HepG2 (cell line): ENCODE measurements around the gene HPCAL1. TPM values are rescaled to one million over a fixed set of nuclear protein-coding genes. Genes with fewer than 3 reads are reported as not detected.

Source experiments
- ATAC-seq: fragments of 200-7000 bp; cut with Tn5 transposase; 3 replicates; pipeline ENCODE4 v1.9.1; 2020; ENCODE audit warnings: mild to moderate bottlenecking, moderate library complexity
- BruUV-seq: library from RNA; stranded (reverse); fragments of 400-500 nt; replicated peaks from 2 replicates; lab custom pipeline; 2021; lab: Mats Ljungman, UMichigan
- CTCF ChIA-PET: fragments of 300-600 bp; formaldehyde crosslinking; extraction: SDS; loops from one replicate; lab custom pipeline; 2021; ENCODE audit warnings: low total read pairs, inconsistent platforms, low intra/inter-chr PET ratio; lab: Yijun Ruan, JAX
- POLR2A ChIA-PET: fragments of 350-600 bp; sonication (Branson Sonifier 250); formaldehyde crosslinking; loops from one replicate; lab custom pipeline; 2020; ENCODE audit warnings: antibody characterized with exemption, inconsistent platforms; lab: Yijun Ruan, JAX
- DNase-seq: peaks from one replicate; pipeline ENCODE4 v3.0.0-alpha.2; 2015; ENCODE audit warnings: low spot score
- FAIRE-seq: peaks from 3 replicates; lab custom pipeline; 2011; peaks lifted over from hg19 to GRCh38; lab: Jason Lieb, UNC
- H2AFZ ChIP-seq: one replicate; pipeline ENCODE4 v1.6.1; 2011; ENCODE audit warnings: low read length, inconsistent platforms
- H3K27ac ChIP-seq: fragments of 300-600 bp; 3 replicates; pipeline ENCODE4 v1.8.0; 2011; ENCODE audit warnings: mixed run types, mild to moderate bottlenecking, mixed read lengths, low read length, inconsistent platforms; ENCODE audit not compliant: insufficient read depth; ENCODE audit errors: extremely low read length
- H3K27me3 ChIP-seq, 2 experiments: fragments of 200-600 bp in 1 of 2; 2 replicates in 1 of 2; 3 replicates in 1 of 2; pipeline versions ENCODE4 v1.6.0 to v1.8.0; 2011; ENCODE audit warnings: low read length in 2 of 2, mild to moderate bottlenecking in 2 of 2, moderate library complexity in 2 of 2, inconsistent platforms in 1 of 2; ENCODE audit not compliant: insufficient read depth in 2 of 2, control insufficient read depth in 1 of 2
- H3K36me3 ChIP-seq, 2 experiments: fragments of 200-600 bp in 1 of 2; replicated peaks in 1 of 2; 2 replicates in 1 of 2; 3 replicates in 1 of 2; pipeline versions ENCODE4 v1.5.1 to v1.8.0; 2011; ENCODE audit warnings: low read length in 2 of 2, inconsistent platforms in 1 of 2; ENCODE audit not compliant: insufficient read depth in 2 of 2, control insufficient read depth in 1 of 2
- H3K4me1 ChIP-seq: 2 replicates; pipeline ENCODE4 v1.5.1; 2012; ENCODE audit warnings: low read length, inconsistent platforms; ENCODE audit not compliant: insufficient read depth
- H3K4me2 ChIP-seq: 2 replicates; pipeline ENCODE4 v1.6.0; 2011; ENCODE audit warnings: low read depth, low read length, inconsistent platforms
- H3K4me3 ChIP-seq, 3 experiments: fragments of 200-600 bp in 1 of 3; sonication (generic), shearing (Covaris generic) in 1 of 3; replicated peaks in 1 of 3; 2 replicates each; pipeline ENCODE4 v1.5.1; 2011 to 2016; ENCODE audit warnings: low read length in 3 of 3, inconsistent platforms in 2 of 3, low read depth in 2 of 3, mild to moderate bottlenecking in 2 of 3, control low read depth in 1 of 3, mixed read lengths in 1 of 3; ENCODE audit not compliant: insufficient read depth in 1 of 3
- H3K79me2 ChIP-seq: one replicate; pipeline ENCODE4 v1.6.1; 2011; ENCODE audit warnings: low read length, inconsistent platforms; ENCODE audit not compliant: insufficient read depth
- H3K9ac ChIP-seq: 2 replicates; pipeline ENCODE4 v1.6.0; 2011; ENCODE audit warnings: mild to moderate bottlenecking, low read depth, low read length, inconsistent platforms; ENCODE audit not compliant: insufficient read depth
- H3K9me3 ChIP-seq: 2 replicates; pipeline ENCODE4 v1.5.1; 2012; ENCODE audit warnings: mild to moderate bottlenecking, low read length
- H4K20me1 ChIP-seq: 2 replicates; pipeline ENCODE4 v1.6.0; 2011; ENCODE audit warnings: inconsistent platforms, mild to moderate bottlenecking, low read length, moderate library complexity; ENCODE audit not compliant: insufficient read depth
- CC2D1A ChIP-seq: sonication (generic); formaldehyde crosslinking; IDR thresholded peaks from 2 replicates; pipeline ENCODE4 v1.8.1; 2023; ENCODE audit warnings: mild to moderate bottlenecking, missing genetic modification reagents
- HNRNPL ChIP-seq: fragments of 200-400 bp; formaldehyde crosslinking; IDR thresholded peaks from 2 replicates; pipeline ENCODE4 v1.6.1; 2017; ENCODE audit warnings: mild to moderate bottlenecking, low read depth, low read length
- NFYB ChIP-seq: sonication (generic); formaldehyde crosslinking; IDR thresholded peaks from 2 replicates; pipeline ENCODE4 v1.4.0; 2020; ENCODE audit warnings: missing genetic modification reagents
- NRL ChIP-seq: sonication (generic); formaldehyde crosslinking; IDR thresholded peaks from 2 replicates; pipeline ENCODE4 v1.5.0; 2020; ENCODE audit warnings: missing genetic modification reagents, mild to moderate bottlenecking, moderate library complexity, borderline replicate concordance
- POLR2AphosphoS5 ChIP-seq: IDR thresholded peaks from 2 replicates; pipeline ENCODE4 v1.6.1; 2012; ENCODE audit warnings: low read depth, low read length
- RNF2 ChIP-seq: fragments of 450-650 bp; conservative IDR thresholded peaks from 2 replicates; pipeline ENCODE4 v1.6.1; 2016; ENCODE audit warnings: low read depth
- ZNF263 ChIP-seq: sonication (generic); formaldehyde crosslinking; IDR thresholded peaks from 2 replicates; pipeline ENCODE4 v1.4.0; 2020; ENCODE audit warnings: missing genetic modification reagents
- WGBS: methylation state at CpG from one replicate; pipeline ENCODE4 v1.1.6; 2017; ENCODE audit warnings: low lambda C conversion rate; 5-methylcytosine and 5-hydroxymethylcytosine counted together
- in situ Hi-C: cut with HindIII; loops from 2 replicates; pipeline ENCODE4 v1.10.0; 2017; ENCODE audit warnings: low pct_unique_long_range_greater_than_20kb; ENCODE audit not compliant: extremely low pct_ligation_motif_present
- intact Hi-C: fragments of 100-400 bp; cut with micrococcal nuclease; formaldehyde crosslinking; loops from one replicate; pipeline ENCODE4 v1.10.0; 2022; ENCODE audit not compliant: unreplicated experiment
- polyA plus RNA-seq, 8 experiments: library from polyadenylated mRNA; depleted of rRNA in 3 of 8; stranded (reverse) in 7 of 8; unstranded in 1 of 8; fragments of >200 nt; fragmentation: Illumina TruSeq in 4 of 8; extraction: Trizol in 4 of 8; gene quantifications; 2 replicates each; pipeline versions ENCODE4 v1.2.1 to v1.2.3, GENCODE V29; 2011 to 2016; ENCODE audit warnings: low read depth in 4 of 8, missing spikeins in 1 of 8, mixed read lengths in 1 of 8; ENCODE audit not compliant: insufficient read depth in 1 of 8
- total RNA-seq, 5 experiments: library from RNA; depleted of rRNA; stranded (reverse); fragments of >200 nt; fragmentation: Illumina TruSeq; extraction: Trizol; gene quantifications; 2 replicates each; pipeline ENCODE4 v1.2.3, GENCODE V29; 2016; ENCODE audit warnings: low read depth in 1 of 5
- TF ChIP-seq, protein P1 (sequence below): sonication (generic); formaldehyde crosslinking; conservative IDR thresholded peaks from 2 replicates; pipeline ENCODE4 v1.4.0; 2020; ENCODE audit warnings: missing genetic modification reagents
- TF ChIP-seq, protein P2 (sequence below): IDR thresholded peaks from 2 replicates; pipeline ENCODE4 v1.6.1; 2016; ENCODE audit warnings: low read depth
- TF ChIP-seq, protein P3 (sequence below): sonication (generic); formaldehyde crosslinking; IDR thresholded peaks from 2 replicates; pipeline ENCODE4 v1.5.0; 2020; ENCODE audit warnings: mild to moderate bottlenecking, low read depth, missing genetic modification reagents, borderline replicate concordance
- TF ChIP-seq, protein P4 (sequence below): sonication (generic); formaldehyde crosslinking; IDR thresholded peaks from 2 replicates; pipeline ENCODE4 v1.8.0; 2023; ENCODE audit warnings: mild to moderate bottlenecking, missing genetic modification reagents

The HPCAL1 gene
- total and polyA plus RNA-seq, 2 of the 13 experiments (the other 11 are each of a cell fraction or from before 2014, with no cell fraction given), result 29.5 to 29.9 TPM

DNA sequence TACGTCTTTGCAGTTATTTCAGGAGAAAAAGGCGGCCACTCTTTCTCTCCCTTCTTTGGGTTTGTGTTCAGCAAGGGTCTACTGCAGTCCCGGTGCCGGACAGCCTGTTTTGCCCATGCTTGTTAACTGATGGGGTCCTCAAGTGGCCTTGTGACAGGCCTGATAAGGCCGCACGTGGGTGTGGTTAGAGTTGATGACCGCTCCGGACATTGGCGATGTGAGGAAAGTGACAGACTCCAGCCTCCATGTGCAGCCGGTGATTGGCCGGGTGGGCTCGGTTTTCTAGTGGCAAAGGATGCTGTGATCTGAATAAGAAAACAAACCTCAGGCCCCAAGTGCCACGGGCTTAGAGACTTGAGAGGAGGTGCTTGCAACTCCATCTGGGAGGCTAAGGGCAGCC is 15.6 kb downstream of the HPCAL1 start:
- POLR2A ChIA-PET, result no interaction called here

DNA sequence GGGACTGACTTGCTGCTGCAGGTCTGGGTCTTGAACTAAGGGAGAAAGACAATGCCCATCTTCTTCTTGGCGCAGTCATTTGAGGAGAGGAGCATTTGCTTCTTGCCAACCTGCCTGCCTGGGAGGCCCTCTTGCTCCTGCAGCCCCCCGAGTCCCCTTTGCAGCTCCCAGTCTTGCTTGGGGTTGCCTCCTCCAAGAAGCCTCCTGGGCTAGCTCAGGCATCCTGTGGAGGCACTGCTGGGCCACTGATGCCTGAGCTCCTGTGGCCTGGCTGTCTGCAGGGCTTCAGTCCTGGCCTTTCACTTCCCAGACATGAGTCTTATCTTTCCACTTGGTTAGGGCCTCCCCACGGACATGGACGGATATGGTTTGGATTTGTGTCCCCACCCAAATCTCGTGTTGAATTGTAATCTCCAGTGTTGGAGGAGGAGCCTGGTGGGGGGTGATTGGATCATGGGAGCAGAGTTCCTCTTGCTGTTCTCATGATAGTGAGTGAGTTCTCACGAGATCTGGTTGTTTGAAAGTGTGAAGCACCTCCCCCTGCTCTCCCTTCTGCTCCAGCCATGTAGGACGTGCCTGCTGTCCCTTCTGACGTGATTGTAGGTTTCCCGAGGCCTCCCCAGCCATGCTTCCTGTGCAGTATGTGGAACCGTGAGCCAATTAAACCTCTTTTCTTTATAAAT is 17.3 kb downstream of the HPCAL1 start:
- ATAC-seq, result no peak
- CTCF ChIA-PET, result interaction anchor here (1.3 kb wide), 1 partner anchor 9 kb away, joined by 3 read pairs; no protein-coding TSS in a partner anchor
- peaks cover 26% of the 10 kb centered on the region for H3K4me1 ChIP-seq
- peaks cover 57% of the 10 kb centered on the region for H3K79me2 ChIP-seq
- no peaks in the 10 kb centered on the region for H3K9me3 ChIP-seq
- no peak overlapping the region for H3K4me2 ChIP-seq
- DNase-seq, result no peak
- WGBS, result 89% methylated on average over 9 of the region's 10 CpGs
- no peak overlapping the region for H3K9ac ChIP-seq
- H2AFZ ChIP-seq, result no peak overlapping the region
- H3K27ac ChIP-seq, result no peak overlapping the region
- FAIRE-seq, result no peak
- POLR2A ChIA-PET, result no interaction called here
- intact Hi-C loops, result no loop called here
- BruUV-seq, result no TSS peak
- no peak overlapping the region for H3K4me3 ChIP-seq
- H3K27me3 ChIP-seq, result no peaks in the 10 kb centered on the region
- in situ Hi-C loops, result no loop called here
- peaks cover 5% of the 10 kb centered on the region; the same call in 1 of the 2 replicates for H4K20me1 ChIP-seq
- H3K36me3 ChIP-seq, result peaks cover 0 to 12% of the 10 kb centered on the region in 2 experiments; a peak in 1 of 5 replicates
- no peak for TF ChIP-seq NRL
- TF ChIP-seq, protein P1, sequence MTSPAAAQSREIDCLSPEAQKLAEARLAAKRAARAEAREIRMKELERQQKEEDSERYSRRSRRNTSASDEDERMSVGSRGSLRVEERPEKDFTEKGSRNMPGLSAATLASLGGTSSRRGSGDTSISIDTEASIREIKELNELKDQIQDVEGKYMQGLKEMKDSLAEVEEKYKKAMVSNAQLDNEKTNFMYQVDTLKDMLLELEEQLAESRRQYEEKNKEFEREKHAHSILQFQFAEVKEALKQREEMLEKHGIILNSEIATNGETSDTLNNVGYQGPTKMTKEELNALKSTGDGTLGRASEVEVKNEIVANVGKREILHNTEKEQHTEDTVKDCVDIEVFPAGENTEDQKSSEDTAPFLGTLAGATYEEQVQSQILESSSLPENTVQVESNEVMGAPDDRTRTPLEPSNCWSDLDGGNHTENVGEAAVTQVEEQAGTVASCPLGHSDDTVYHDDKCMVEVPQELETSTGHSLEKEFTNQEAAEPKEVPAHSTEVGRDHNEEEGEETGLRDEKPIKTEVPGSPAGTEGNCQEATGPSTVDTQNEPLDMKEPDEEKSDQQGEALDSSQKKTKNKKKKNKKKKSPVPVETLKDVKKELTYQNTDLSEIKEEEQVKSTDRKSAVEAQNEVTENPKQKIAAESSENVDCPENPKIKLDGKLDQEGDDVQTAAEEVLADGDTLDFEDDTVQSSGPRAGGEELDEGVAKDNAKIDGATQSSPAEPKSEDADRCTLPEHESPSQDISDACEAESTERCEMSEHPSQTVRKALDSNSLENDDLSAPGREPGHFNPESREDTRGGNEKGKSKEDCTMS (CRISPR knock-in tag), result no peak
- no peak for TF ChIP-seq POLR2AphosphoS5
- no peak for TF ChIP-seq NFYB (CRISPR knock-in tag)
- no peak for TF ChIP-seq HNRNPL
- TF ChIP-seq, protein P2, sequence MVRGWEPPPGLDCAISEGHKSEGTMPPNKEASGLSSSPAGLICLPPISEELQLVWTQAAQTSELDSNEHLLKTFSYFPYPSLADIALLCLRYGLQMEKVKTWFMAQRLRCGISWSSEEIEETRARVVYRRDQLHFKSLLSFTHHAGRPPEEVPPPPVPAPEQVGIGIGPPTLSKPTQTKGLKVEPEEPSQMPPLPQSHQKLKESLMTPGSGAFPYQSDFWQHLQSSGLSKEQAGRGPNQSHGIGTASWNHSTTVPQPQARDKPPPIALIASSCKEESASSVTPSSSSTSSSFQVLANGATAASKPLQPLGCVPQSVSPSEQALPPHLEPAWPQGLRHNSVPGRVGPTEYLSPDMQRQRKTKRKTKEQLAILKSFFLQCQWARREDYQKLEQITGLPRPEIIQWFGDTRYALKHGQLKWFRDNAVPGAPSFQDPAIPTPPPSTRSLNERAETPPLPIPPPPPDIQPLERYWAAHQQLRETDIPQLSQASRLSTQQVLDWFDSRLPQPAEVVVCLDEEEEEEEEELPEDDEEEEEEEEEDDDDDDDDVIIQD, result peak; percentile 27; the same call in 1 of the 2 replicates
- no peak for TF ChIP-seq RNF2
- TF ChIP-seq CC2D1A, result no peak

More for the DNA sequence above, 15.6 kb downstream of the HPCAL1 start:
- peaks cover 0 to 12% of the 10 kb centered on the region in 2 experiments; a peak in 1 of 5 replicates for H3K36me3 ChIP-seq
- no peak for TF ChIP-seq ZNF263
- TF ChIP-seq, protein P3, sequence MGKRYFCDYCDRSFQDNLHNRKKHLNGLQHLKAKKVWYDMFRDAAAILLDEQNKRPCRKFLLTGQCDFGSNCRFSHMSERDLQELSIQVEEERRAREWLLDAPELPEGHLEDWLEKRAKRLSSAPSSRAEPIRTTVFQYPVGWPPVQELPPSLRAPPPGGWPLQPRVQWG (CRISPR knock-in tag), result no peak
- TF ChIP-seq, protein P4, sequence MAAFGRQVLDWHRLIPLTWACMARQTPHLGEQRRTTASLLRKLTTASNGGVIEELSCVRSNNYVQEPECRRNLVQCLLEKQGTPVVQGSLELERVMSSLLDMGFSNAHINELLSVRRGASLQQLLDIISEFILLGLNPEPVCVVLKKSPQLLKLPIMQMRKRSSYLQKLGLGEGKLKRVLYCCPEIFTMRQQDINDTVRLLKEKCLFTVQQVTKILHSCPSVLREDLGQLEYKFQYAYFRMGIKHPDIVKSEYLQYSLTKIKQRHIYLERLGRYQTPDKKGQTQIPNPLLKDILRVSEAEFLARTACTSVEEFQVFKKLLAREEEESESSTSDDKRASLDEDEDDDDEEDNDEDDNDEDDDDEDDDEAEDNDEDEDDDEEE (CRISPR knock-in tag), result no peak
- DNase-seq (no peak), FAIRE-seq (no peak), ATAC-seq (no peak)
- H3K4me2 ChIP-seq, result no peak overlapping the region
- in situ Hi-C loops (no loop called here), intact Hi-C loops (no loop called here)
- peaks cover 57% of the 10 kb centered on the region for H3K79me2 ChIP-seq
- 98% methylated on average over 12 of the region's 13 CpGs for WGBS
- no peak overlapping the region for H3K27ac ChIP-seq
- H3K4me3 ChIP-seq, result no peak overlapping the region
- H2AFZ ChIP-seq, result no peak overlapping the region
- peaks cover 13% of the 10 kb centered on the region for H3K4me1 ChIP-seq
- no peaks in the 10 kb centered on the region for H3K27me3 ChIP-seq
- no peaks in the 10 kb centered on the region for H3K9me3 ChIP-seq
- BruUV-seq, result no TSS peak
- H4K20me1 ChIP-seq, result peaks cover 8% of the 10 kb centered on the region; the same call in 1 of the 2 replicates
- CTCF ChIA-PET, result interaction anchor here (1.8 kb wide), 1 partner anchor 90 kb away, joined by 4 read pairs; no protein-coding TSS in a partner anchor
- no peak overlapping the region for H3K9ac ChIP-seq
